Measurements from ENCODE around the gene RBM33.
A peak's percentile ranks its signal among the peaks of the same experiment; 100 is the strongest.
"Not testable (repeated sequence)": the region's sequence is repeated elsewhere in the genome, so short reads cannot be mapped to it uniquely, and the experiment has no call there.

Gene RBM33

GRCh38 chr7:155644178-155644970 is at the start of gene RBM33:
TSS of gene RBM33 (plus strand) at chr7:155644661. CDS start at chr7:155644877, 216 bp downstream.
- peak; percentile 85 for DNase-seq

GRCh38 chr7:155594961-155595366 is 49.5 kb upstream of the RBM33 start:
- no peak for DNase-seq

- DNase-seq, result no peak
These were observed 46.7 kb upstream of the RBM33 start for GRCh38 chr7:155597753-155598140.

- DNase-seq, result peak; percentile 82
These were observed 45.7 kb upstream of the RBM33 start for GRCh38 chr7:155598810-155599210.

- DNase-seq, result no peak
These were observed 42.3 kb upstream of the RBM33 start for GRCh38 chr7:155602156-155602555.

GRCh38 chr7:155602750-155603149 is 41.7 kb upstream of the RBM33 start:
- DNase-seq, result no peak

- no peak for DNase-seq
These were observed 41.1 kb upstream of the RBM33 start for GRCh38 chr7:155603205-155603857.

- DNase-seq, result no peak
These were observed 40.5 kb upstream of the RBM33 start for GRCh38 chr7:155603858-155604503.

- DNase-seq, result no peak
These were observed 39.9 kb upstream of the RBM33 start for GRCh38 chr7:155604504-155604997.

GRCh38 chr7:155609185-155609584 is 35.3 kb upstream of the RBM33 start:
- no peak for DNase-seq

GRCh38 chr7:155610633-155611193 is 33.7 kb upstream of the RBM33 start:
- DNase-seq, result no peak

- no peak for DNase-seq
These were observed 32.5 kb upstream of the RBM33 start for GRCh38 chr7:155611808-155612447.

GRCh38 chr7:155612658-155613057 is 31.8 kb upstream of the RBM33 start:
- DNase-seq, result no peak

- not testable (repeated sequence) for DNase-seq
These were observed 29.4 kb upstream of the RBM33 start for GRCh38 chr7:155615085-155615484.

- DNase-seq, result no peak
These were observed 25.5 kb upstream of the RBM33 start for GRCh38 chr7:155618708-155619633.

- no peak for DNase-seq
These were observed 24.7 kb upstream of the RBM33 start for GRCh38 chr7:155619634-155620271.

- DNase-seq, result no peak
These were observed 24.0 kb upstream of the RBM33 start for GRCh38 chr7:155620497-155620896.

GRCh38 chr7:155621418-155621980 is 23.0 kb upstream of the RBM33 start:
- DNase-seq, result no peak

GRCh38 chr7:155624412-155624811 is 20.0 kb upstream of the RBM33 start:
- no peak for DNase-seq

- no peak for DNase-seq
These were observed 18.9 kb upstream of the RBM33 start for GRCh38 chr7:155625557-155625956.

- DNase-seq, result no peak
These were observed 15.3 kb upstream of the RBM33 start for GRCh38 chr7:155629171-155629570.

Data from activated naive CD4-positive, alpha-beta T cell treated with anti-CD3 and anti-CD28 coated beads, Interleukin-2, amount 50 U/mL, for 16 hours (primary cell).